H9 (cell line): ENCODE results near the gene HIGD1B. TPM values are rescaled to one million over a fixed set of nuclear protein-coding genes. Genes with fewer than 3 reads are reported as not detected.

Experiments
- DNase-seq: peaks from one replicate; pipeline ENCODE4 v3.0.0-alpha.2; 2017
- H2AFZ ChIP-seq: one replicate; pipeline ENCODE4 v1.6.1; 2013; ENCODE audit warnings: mild to moderate bottlenecking, low read length, control low read depth, moderate library complexity
- H2AK5ac ChIP-seq: 2 replicates; pipeline ENCODE4 v1.6.1; 2013; ENCODE audit warnings: low read length, control low read depth, mixed read lengths; ENCODE audit not compliant: insufficient read length
- H2BK120ac ChIP-seq: one replicate; pipeline ENCODE4 v1.6.1; 2013; ENCODE audit warnings: low read depth, mild to moderate bottlenecking, low read length, control low read depth, inconsistent platforms; ENCODE audit not compliant: poor library complexity, severe bottlenecking
- H2BK12ac ChIP-seq: 2 replicates; pipeline ENCODE4 v1.6.1; 2013; ENCODE audit warnings: low read length, control low read depth, mixed read lengths, low read depth; ENCODE audit not compliant: insufficient read length
- H2BK15ac ChIP-seq: 2 replicates; pipeline ENCODE4 v1.6.1; 2013; ENCODE audit warnings: low read depth, low read length, control low read depth
- H2BK20ac ChIP-seq: one replicate; pipeline ENCODE4 v1.6.1; 2013; ENCODE audit warnings: low read depth, mild to moderate bottlenecking, low read length, control low read depth, inconsistent platforms; ENCODE audit not compliant: poor library complexity, severe bottlenecking
- H2BK5ac ChIP-seq: 2 replicates; pipeline ENCODE4 v1.6.1; 2013; ENCODE audit warnings: low read length, control low read depth, mixed read lengths; ENCODE audit not compliant: insufficient read length
- H3K14ac ChIP-seq: 2 replicates; pipeline ENCODE4 v1.6.1; 2013; ENCODE audit warnings: low read length, control low read depth; ENCODE audit not compliant: insufficient read depth
- H3K18ac ChIP-seq: 2 replicates; pipeline ENCODE4 v1.6.1; 2013; ENCODE audit warnings: low read depth, mild to moderate bottlenecking, mixed read lengths, low read length, control low read depth; ENCODE audit not compliant: insufficient read length
- H3K23ac ChIP-seq: 2 replicates; pipeline ENCODE4 v1.6.1; 2013; ENCODE audit warnings: low read length, control low read depth, mixed read lengths, low read depth; ENCODE audit not compliant: insufficient read length
- H3K23me2 ChIP-seq: 2 replicates; pipeline ENCODE4 v1.6.1; 2013; ENCODE audit warnings: low read depth, mild to moderate bottlenecking, mixed read lengths, low read length, control low read depth; ENCODE audit not compliant: insufficient read length, poor library complexity, severe bottlenecking
- H3K27ac ChIP-seq: 2 replicates; pipeline ENCODE4 v1.5.1; 2013; ENCODE audit warnings: low read length, control low read depth, mixed read lengths, low read depth; ENCODE audit not compliant: insufficient read length
- H3K27me3 ChIP-seq: 2 replicates; pipeline ENCODE4 v1.6.1; 2013; ENCODE audit warnings: low read length, control low read depth, inconsistent platforms; ENCODE audit not compliant: insufficient read depth
- H3K4ac ChIP-seq: 2 replicates; pipeline ENCODE4 v1.6.1; 2013; ENCODE audit warnings: low read depth, mild to moderate bottlenecking, control low read depth, inconsistent platforms, low read length, moderate library complexity
- H3K4me1 ChIP-seq: 2 replicates; pipeline ENCODE4 v1.6.1; 2013; ENCODE audit warnings: low read length, control low read depth, inconsistent platforms; ENCODE audit not compliant: insufficient read depth
- H3K4me2 ChIP-seq: 2 replicates; pipeline ENCODE4 v1.6.1; 2013; ENCODE audit warnings: low read length, control low read depth, mixed read lengths; ENCODE audit not compliant: insufficient read length, insufficient read depth
- H3K56ac ChIP-seq: 2 replicates; pipeline ENCODE4 v1.6.1; 2013; ENCODE audit warnings: low read depth, mild to moderate bottlenecking, mixed read lengths, low read length, control low read depth; ENCODE audit not compliant: insufficient read length
- H3K79me1 ChIP-seq: 2 replicates; pipeline ENCODE4 v1.6.1; 2013; ENCODE audit warnings: low read depth, mild to moderate bottlenecking, moderate library complexity, low read length, control low read depth, inconsistent platforms; ENCODE audit not compliant: insufficient read depth, poor library complexity, severe bottlenecking
- H3K79me2 ChIP-seq: 2 replicates; pipeline ENCODE4 v1.6.1; 2013; ENCODE audit warnings: low read length, control low read depth, inconsistent platforms; ENCODE audit not compliant: insufficient read depth
- H3K9ac ChIP-seq: 2 replicates; pipeline ENCODE4 v1.6.1; 2013; ENCODE audit warnings: low read length, control low read depth, mixed read lengths; ENCODE audit not compliant: insufficient read length; ENCODE audit errors: extremely low read depth
- H3K9me3 ChIP-seq: one replicate; pipeline ENCODE4 v1.6.1; 2013; ENCODE audit warnings: low read depth, low read length, inconsistent platforms; ENCODE audit not compliant: control insufficient read depth
- H3T11ph ChIP-seq: one replicate; pipeline ENCODE4 v1.6.1; 2013; ENCODE audit warnings: mild to moderate bottlenecking, low read length, control low read depth, inconsistent platforms
- H4K20me1 ChIP-seq: one replicate; pipeline ENCODE4 v1.6.1; 2013; ENCODE audit not compliant: control insufficient read depth, insufficient read length, insufficient read depth
- H4K5ac ChIP-seq: 2 replicates; pipeline ENCODE4 v1.6.1; 2013; ENCODE audit warnings: low read depth, mild to moderate bottlenecking, mixed read lengths, low read length, control low read depth; ENCODE audit not compliant: insufficient read length
- H4K8ac ChIP-seq: replicated peaks from 2 replicates; pipeline ENCODE4 v1.6.1; 2013; ENCODE audit warnings: low read length, control low read depth, mixed read lengths, low read depth; ENCODE audit not compliant: insufficient read length
- H4K91ac ChIP-seq: 2 replicates; pipeline ENCODE4 v1.6.1; 2013; ENCODE audit warnings: low read depth, mild to moderate bottlenecking, moderate library complexity, mixed read lengths, low read length, control low read depth; ENCODE audit not compliant: insufficient read length
- H3K27ac Mint-ChIP-seq, 3 experiments: 2 replicates in 2 of 3; 3 replicates in 1 of 3; pipeline ENCODE4 v1.8.0; 2020 to 2021; ENCODE audit warnings: mixed read lengths in 3 of 3, mild to moderate bottlenecking in 1 of 3, moderate library complexity in 1 of 3
- H3K27me3 Mint-ChIP-seq: 2 replicates; pipeline ENCODE4 v1.8.0; 2021; ENCODE audit warnings: low read depth, mild to moderate bottlenecking, moderate library complexity, mixed read lengths
- H3K36me3 Mint-ChIP-seq, 3 experiments: 2 replicates in 2 of 3; 3 replicates in 1 of 3; pipeline ENCODE4 v1.8.0; 2020 to 2021; ENCODE audit warnings: low read depth in 3 of 3, mixed read lengths in 3 of 3; ENCODE audit not compliant: insufficient read depth in 1 of 3
- H3K4me1 Mint-ChIP-seq, 2 experiments: 2 replicates each; pipeline ENCODE4 v1.8.0; 2020; ENCODE audit warnings: mixed read lengths in 2 of 2
- H3K4me3 Mint-ChIP-seq, 2 experiments: 2 replicates in 1 of 2; 3 replicates in 1 of 2; pipeline ENCODE4 v1.8.0; 2020 to 2021; ENCODE audit warnings: mild to moderate bottlenecking in 2 of 2, mixed read lengths in 2 of 2, moderate library complexity in 1 of 2
- H3K9me3 Mint-ChIP-seq, 2 experiments: 2 replicates in 1 of 2; 3 replicates in 1 of 2; pipeline ENCODE4 v1.8.0; 2020; ENCODE audit warnings: mild to moderate bottlenecking in 2 of 2, mixed read lengths in 2 of 2, moderate library complexity in 1 of 2
- CTCF ChIP-seq: fragments of 200-600 bp; sonication (generic); conservative IDR thresholded peaks from 3 replicates; pipeline ENCODE4 v1.8.0; 2021; ENCODE audit warnings: antibody characterized with exemption, mild to moderate bottlenecking
- WGBS: extraction: QIAGEN DNeasy Blood & Tissue Kit; methylation state at CpG from one replicate; pipeline ENCODE4 v1.1.7; 2013; ENCODE audit warnings: missing lambda C conversion rate, low lambda C conversion rate, mixed read lengths; ENCODE audit not compliant: insufficient read length; ENCODE audit errors: extremely low coverage; 5-methylcytosine and 5-hydroxymethylcytosine counted together
- total RNA-seq: library from RNA; stranded (reverse); gene quantifications from 2 replicates; pipeline ENCODE4 v1.2.1, GENCODE V29; 2021

HIGD1B gene
- total RNA-seq, 1 experiment from 2014 or later, result not detected

- Histone ChIP-seq H4K8ac (no peak overlapping the region), H3K14ac (no peak overlapping the region), H3K79me1 (no peaks in the 10 kb centered on the region), H3K9me3 (no peaks in the 10 kb centered on the region), H3K27me3 (no peaks in the 10 kb centered on the region), H2BK12ac (no peak overlapping the region), H3K27ac (no peak overlapping the region), H3K4me2 (no peak overlapping the region), H3K4me1 (no peaks in the 10 kb centered on the region), H3K56ac (no peak overlapping the region), H3K23ac (no peak overlapping the region), H2BK5ac (no peak overlapping the region), H3K9ac (no peak overlapping the region), H2BK20ac (no peak overlapping the region), H3K4ac (no peak overlapping the region), H2BK15ac (no peak overlapping the region), H3K18ac (no peak overlapping the region), H2BK120ac (no peak overlapping the region), H4K20me1 (no peaks in the 10 kb centered on the region), H3K23me2 (no peaks in the 10 kb centered on the region), H3K79me2 (no peaks in the 10 kb centered on the region), H2AFZ (no peak overlapping the region), H4K91ac (no peak overlapping the region), H3T11ph (no peak overlapping the region), H4K5ac (no peak overlapping the region), H2AK5ac (no peak overlapping the region)
- no peak overlapping the region for H3K4me3 Mint-ChIP-seq
- DNase-seq, result no peak
- no peaks in the 10 kb centered on the region for H3K9me3 Mint-ChIP-seq
- WGBS, result no CpG with 5 or more reads among the region's 6 CpGs
- no peaks in the 10 kb centered on the region for H3K4me1 Mint-ChIP-seq
- H3K27ac Mint-ChIP-seq, result no peak overlapping the region
- peak; percentile 75 for TF ChIP-seq CTCF
- H3K36me3 Mint-ChIP-seq, result peaks cover 38 to 86% (median 72%) of the 10 kb centered on the region in 3 experiments
- H3K27me3 Mint-ChIP-seq, result no peaks in the 10 kb centered on the region
Measured at GRCh38 chr17:44878627-44879221, 31.0 kb downstream of the HIGD1B start.
